B cell (primary cell): ENCODE results near the gene GPR3. TPM values are rescaled to one million over a fixed set of nuclear protein-coding genes. Genes with fewer than 3 reads are reported as not detected.

Source experiments
- ATAC-seq: fragments of 200-7000 bp; cut with Tn5 transposase; one replicate; pipeline ENCODE4 v1.10.0; 2021; ENCODE audit warnings: low read depth, mild to moderate bottlenecking, moderate number of reproducible peaks, moderate library complexity
- CTCF ChIA-PET: fragments of 350-600 bp; sonication (Branson Sonifier 250); formaldehyde crosslinking; loops from one replicate; lab custom pipeline; 2021; ENCODE audit warnings: antibody characterized with exemption, inconsistent platforms; lab: Charles Lee
- POLR2A ChIA-PET: fragments of 350-600 bp; sonication (Branson Sonifier 250); formaldehyde crosslinking; loops from one replicate; lab custom pipeline; 2021; ENCODE audit warnings: antibody characterized with exemption; lab: Charles Lee
- DNase-seq: peaks from one replicate; pipeline ENCODE4 v3.0.0; 2013
- H2AFZ ChIP-seq: 2 replicates; pipeline ENCODE4 v1.6.1; 2012; ENCODE audit warnings: mild to moderate bottlenecking, low read depth, low read length; ENCODE audit not compliant: insufficient read depth, poor library complexity, severe bottlenecking
- H3K27ac ChIP-seq, 2 donors: 1 replicate in 1 of 2; 2 replicates in 1 of 2; pipeline ENCODE4 v1.5.1; 2012 to 2013; ENCODE audit warnings: low read length in 2 of 2, mild to moderate bottlenecking in 2 of 2, moderate library complexity in 1 of 2
- H3K27me3 ChIP-seq, 4 experiments: fragments of 200-600 bp in 1 of 4; sonication (generic) in 1 of 4; replicated peaks in 1 of 4; 1 replicate in 2 of 4; 2 replicates in 2 of 4; pipeline versions ENCODE4 v1.6.1 to v1.7.0; 2013 to 2016; ENCODE audit warnings: low read length in 3 of 4, mild to moderate bottlenecking in 2 of 4, mixed read lengths in 1 of 4, moderate library complexity in 1 of 4; ENCODE audit not compliant: insufficient read depth in 4 of 4, control insufficient read depth in 3 of 4; ENCODE audit errors: control extremely low read depth in 1 of 4
- H3K36me3 ChIP-seq, 2 experiments: replicated peaks in 1 of 2; 1 replicate in 1 of 2; 2 replicates in 1 of 2; pipeline versions ENCODE4 v1.6.1 to v1.7.1; 2013; ENCODE audit warnings: low read length in 1 of 2; ENCODE audit not compliant: insufficient read depth in 2 of 2, control insufficient read depth in 1 of 2; ENCODE audit errors: control extremely low read depth in 1 of 2, extremely low read depth in 1 of 2
- H3K4me1 ChIP-seq, 2 donors: fragments of 200-600 bp in 1 of 2; sonication (generic) in 1 of 2; 1 replicate in 1 of 2; 2 replicates in 1 of 2; pipeline versions ENCODE4 v1.5.1 to v1.6.1; 2013 to 2017; ENCODE audit warnings: low read length in 2 of 2; ENCODE audit not compliant: control insufficient read depth in 2 of 2, insufficient read depth in 2 of 2
- H3K4me2 ChIP-seq: replicated peaks from 2 replicates; pipeline ENCODE3; 2012; ENCODE audit warnings: mild to moderate bottlenecking, low read depth, low read length; ENCODE audit not compliant: poor library complexity, severe bottlenecking
- H3K4me3 ChIP-seq, 5 experiments: fragments of 200-600 bp in 1 of 5; sonication (generic) in 1 of 5; 1 replicate in 3 of 5; 2 replicates in 2 of 5; pipeline versions ENCODE4 v1.5.1 to v1.7.0; 2011 to 2016; ENCODE audit warnings: low read length in 4 of 5, mild to moderate bottlenecking in 4 of 5, low read depth in 2 of 5, control low read depth in 1 of 5, moderate library complexity in 1 of 5; ENCODE audit not compliant: insufficient read depth in 1 of 5; ENCODE audit errors: control extremely low read depth in 1 of 5, extremely low read depth in 1 of 5
- H3K79me2 ChIP-seq: fragments of 200-600 bp; sonication (generic); one replicate; pipeline ENCODE4 v1.6.0; 2016; ENCODE audit warnings: low read length; ENCODE audit not compliant: control insufficient read depth, insufficient read depth
- H3K9ac ChIP-seq: fragments of 200-600 bp; sonication (generic); 2 replicates; pipeline ENCODE4 v1.6.1; 2017; ENCODE audit warnings: mild to moderate bottlenecking, low read length, moderate library complexity
- H3K9me3 ChIP-seq, 3 donors: one replicate each; pipeline versions ENCODE4 v1.6.1 to v1.7.1; 2013; ENCODE audit warnings: low read length in 2 of 3; ENCODE audit not compliant: control insufficient read depth in 2 of 3, insufficient read depth in 1 of 3; ENCODE audit errors: control extremely low read depth in 1 of 3
- H4K20me1 ChIP-seq: 2 replicates; pipeline ENCODE4 v1.6.0; 2012; ENCODE audit warnings: mild to moderate bottlenecking, low read length; ENCODE audit not compliant: insufficient read depth, control insufficient read depth, poor library complexity, severe bottlenecking
- H3K27ac Mint-ChIP-seq: one replicate; pipeline ENCODE4 v1.8.0; 2021; ENCODE audit warnings: mixed read lengths
- H3K27me3 Mint-ChIP-seq: one replicate; pipeline ENCODE4 v1.8.0; 2021; ENCODE audit warnings: mixed read lengths
- H3K4me1 Mint-ChIP-seq: one replicate; pipeline ENCODE4 v1.8.0; 2021; ENCODE audit warnings: mixed read lengths
- H3K4me3 Mint-ChIP-seq: one replicate; pipeline ENCODE4 v1.8.0; 2021; ENCODE audit warnings: mixed read lengths
- H3K9me3 Mint-ChIP-seq: one replicate; pipeline ENCODE4 v1.8.0; 2022; ENCODE audit warnings: mixed read lengths; ENCODE audit not compliant: insufficient read depth
- EZH2 ChIP-seq: IDR thresholded peaks from 2 replicates; pipeline ENCODE4 v1.6.1; 2012; ENCODE audit warnings: borderline replicate concordance, low read depth, mild to moderate bottlenecking, moderate library complexity, low read length; ENCODE audit not compliant: insufficient read depth, poor library complexity, severe bottlenecking
- WGBS: methylation state at CpG from one replicate; pipeline ENCODE4 v1.1.5; 2013; ENCODE audit warnings: missing lambda C conversion rate; ENCODE audit not compliant: insufficient coverage; 5-methylcytosine and 5-hydroxymethylcytosine counted together
- intact Hi-C: fragments of 100-400 bp; cut with micrococcal nuclease; formaldehyde crosslinking; loops from one replicate; pipeline ENCODE4 v1.10.0; 2022
- polyA plus RNA-seq: library from polyadenylated mRNA; depleted of rRNA; stranded (reverse); fragments of >200 nt; gene quantifications from 2 replicates; pipeline ENCODE4 v1.2.3, GENCODE V29; 2012
- total RNA-seq, 2 donors: library from RNA; stranded (reverse); fragments of 120-200 nt in 1 of 2; gene quantifications; 1 replicate in 1 of 2; 2 replicates in 1 of 2; pipeline versions ENCODE4 v1.2.3 to v1.2.4, GENCODE V29; 2013 to 2022
- TF ChIP-seq, protein P1 (sequence below): fragments of 200-600 bp; IDR thresholded peaks from one replicate; pipeline ENCODE4 v1.8.0; 2022; ENCODE audit warnings: antibody characterized with exemption, mild to moderate bottlenecking

Gene GPR3
- total and polyA plus RNA-seq, 2 donors (not counting 1 experiment from before 2014, with no cell fraction given), result 3.3 TPM; not detected in 1

- H3K4me3 ChIP-seq, result no peak overlapping the region
- H3K27ac ChIP-seq, result no peak overlapping the region
Measured at GRCh38 chr1:27367160-27367650, 25.2 kb upstream of the GPR3 start.

More at GRCh38 chr1:27367160-27367650, 25.2 kb upstream of the GPR3 start:
- ChIA-PET CTCF (interaction anchor here (0.5 to 8.5 kb wide), 15 partner anchors 10 to 255 kb away, joined by 3 to 74 read pairs (median 5); partner anchors contain the start of genes CD164L2, GPR3 and SYTL1), POLR2A (interaction anchor here (4.7 kb wide), 1 partner anchor 25 kb away, joined by 14 read pairs; the partner anchor contains the start of gene SYTL1)
- Histone ChIP-seq H2AFZ (peak overlapping the region; percentile 25), H3K9ac (no peak overlapping the region), H3K4me1 (peaks cover 37 to 58% of the 10 kb centered on the region in 2 donors), H3K4me2 (peak overlapping the region; percentile 99), H3K36me3 (no peaks in the 10 kb centered on the region), H4K20me1 (no peaks in the 10 kb centered on the region), H3K9me3 (no peaks in the 10 kb centered on the region), H3K27me3 (no peaks in the 10 kb centered on the region), H3K79me2 (no peaks in the 10 kb centered on the region)
- ATAC-seq (no peak), DNase-seq (no peak)
- intact Hi-C loops, result loop anchor here (5.0 kb wide), 1 partner anchor 45 kb away; the partner anchor contains the start of gene TMEM222
- H3K27me3 Mint-ChIP-seq, result no peaks in the 10 kb centered on the region
- no peaks in the 10 kb centered on the region for H3K9me3 Mint-ChIP-seq
- peak overlapping the region; percentile 61 for H3K27ac Mint-ChIP-seq
- 69% methylated on average over 6 of the region's 8 CpGs for WGBS
- TF ChIP-seq EZH2, result no peak
- TF ChIP-seq, protein P1, sequence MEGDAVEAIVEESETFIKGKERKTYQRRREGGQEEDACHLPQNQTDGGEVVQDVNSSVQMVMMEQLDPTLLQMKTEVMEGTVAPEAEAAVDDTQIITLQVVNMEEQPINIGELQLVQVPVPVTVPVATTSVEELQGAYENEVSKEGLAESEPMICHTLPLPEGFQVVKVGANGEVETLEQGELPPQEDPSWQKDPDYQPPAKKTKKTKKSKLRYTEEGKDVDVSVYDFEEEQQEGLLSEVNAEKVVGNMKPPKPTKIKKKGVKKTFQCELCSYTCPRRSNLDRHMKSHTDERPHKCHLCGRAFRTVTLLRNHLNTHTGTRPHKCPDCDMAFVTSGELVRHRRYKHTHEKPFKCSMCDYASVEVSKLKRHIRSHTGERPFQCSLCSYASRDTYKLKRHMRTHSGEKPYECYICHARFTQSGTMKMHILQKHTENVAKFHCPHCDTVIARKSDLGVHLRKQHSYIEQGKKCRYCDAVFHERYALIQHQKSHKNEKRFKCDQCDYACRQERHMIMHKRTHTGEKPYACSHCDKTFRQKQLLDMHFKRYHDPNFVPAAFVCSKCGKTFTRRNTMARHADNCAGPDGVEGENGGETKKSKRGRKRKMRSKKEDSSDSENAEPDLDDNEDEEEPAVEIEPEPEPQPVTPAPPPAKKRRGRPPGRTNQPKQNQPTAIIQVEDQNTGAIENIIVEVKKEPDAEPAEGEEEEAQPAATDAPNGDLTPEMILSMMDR, result no peak
- H3K4me1 Mint-ChIP-seq, result peaks cover 60% of the 10 kb centered on the region
- peak overlapping the region; percentile 83 for H3K4me3 Mint-ChIP-seq
